HG02610 (cell line): ENCODE measurements around the gene LMTK3.
A peak's percentile ranks its signal among the peaks of the same experiment; 100 is the strongest.

Experiments used
- ATAC-seq: cut with Tn5 transposase; IDR thresholded peaks from one replicate; pipeline ENCODE4 v1.9.1; 2021; ENCODE audit warnings: mild to moderate bottlenecking, moderate library complexity; ENCODE audit not compliant: unreplicated experiment

LMTK3 gene

GRCh38 chr19:48475369-48476068 is 36.1 kb downstream of the LMTK3 start:
- no peak for ATAC-seq

GRCh38 chr19:48474084-48474592 is 37.5 kb downstream of the LMTK3 start:
- no peak for ATAC-seq

- no peak for ATAC-seq
Observed at GRCh38 chr19:48473161-48473966, 38.3 kb downstream of the LMTK3 start.

GRCh38 chr19:48471836-48472235 is 39.8 kb downstream of the LMTK3 start:
- no peak for ATAC-seq

GRCh38 chr19:48470856-48471255 is 40.8 kb downstream of the LMTK3 start:
- no peak for ATAC-seq

GRCh38 chr19:48469934-48470680 is 41.5 kb downstream of the LMTK3 start:
- ATAC-seq: no peak

GRCh38 chr19:48469289-48469881 is 42.2 kb downstream of the LMTK3 start, which contains the start of gene CYTH2:
CYTH2 (plus strand) TSS chr19:48469369; CDS start chr19:48469508, 139 bp downstream.
- ATAC-seq: peak; percentile 16

- peak; percentile 90 for ATAC-seq
Observed at GRCh38 chr19:48468772-48469288, 42.8 kb downstream of the LMTK3 start.

- no peak for ATAC-seq
Observed at GRCh38 chr19:48466561-48467325, 44.9 kb downstream of the LMTK3 start.

- no peak for ATAC-seq
Observed at GRCh38 chr19:48465215-48465614, 46.4 kb downstream of the LMTK3 start.

- no peak for ATAC-seq
Observed at GRCh38 chr19:48461982-48462655, 49.5 kb downstream of the LMTK3 start.

GRCh38 chr19:48461651-48461981 is 50.0 kb downstream of the LMTK3 start:
- ATAC-seq: no peak

GRCh38 chr19:48458016-48458415 is 53.6 kb downstream of the LMTK3 start:
- no peak for ATAC-seq

- no peak for ATAC-seq
Observed at GRCh38 chr19:48456864-48457263, 54.8 kb downstream of the LMTK3 start.

- no peak for ATAC-seq
Observed at GRCh38 chr19:48455908-48456562, 55.6 kb downstream of the LMTK3 start.

- ATAC-seq: no peak
Observed at GRCh38 chr19:48455171-48455907, 56.3 kb downstream of the LMTK3 start, which contains the start of gene KCNJ14. KCNJ14 (plus strand) TSS chr19:48455574; CDS start chr19:48461725, 6,151 bp downstream.

GRCh38 chr19:48454150-48454730 is 57.4 kb downstream of the LMTK3 start:
- ATAC-seq: no peak
